Stimulated activated CD4-positive, alpha-beta T cell treated with anti-CD3 and anti-CD28 coated beads, TNF-alpha, amount 100 ng/mL, for 24 hours (primary cell): ENCODE data around the gene SERPINA1.

Experiments used
- DNase-seq, 3 experiments: peaks; one replicate each; pipeline ENCODE4 v3.0.0-alpha.2; 2020; ENCODE audit warnings: low read depth in 3 of 3

Gene SERPINA1

GRCh38 chr14:94383777-94384176 lies 4.6 kb downstream of the SERPINA1 start:
- no peak for DNase-seq

GRCh38 chr14:94382716-94383596 lies 5.4 kb downstream of the SERPINA1 start:
- no peak for DNase-seq

GRCh38 chr14:94382099-94382715 lies 6.2 kb downstream of the SERPINA1 start:
- DNase-seq: no peak

GRCh38 chr14:94381149-94382030 lies 7.0 kb downstream of the SERPINA1 start:
- DNase-seq: no peak

GRCh38 chr14:94380225-94381148 lies 7.9 kb downstream of the SERPINA1 start:
- DNase-seq: no peak

GRCh38 chr14:94379291-94380224 lies 8.8 kb downstream of the SERPINA1 start:
- DNase-seq: no peak

GRCh38 chr14:94378527-94379290 lies 9.7 kb downstream of the SERPINA1 start:
- DNase-seq: no peak

- DNase-seq: no peak
Observed at GRCh38 chr14:94377866-94378470, 10.4 kb downstream of the SERPINA1 start.

GRCh38 chr14:94376976-94377865 lies 11.2 kb downstream of the SERPINA1 start:
- no peak for DNase-seq

GRCh38 chr14:94376108-94376975 lies 12.1 kb downstream of the SERPINA1 start:
- DNase-seq: no peak

- no peak for DNase-seq
Observed at GRCh38 chr14:94375552-94376107, 12.8 kb downstream of the SERPINA1 start.

GRCh38 chr14:94374749-94375260 lies 13.6 kb downstream of the SERPINA1 start:
- no peak for DNase-seq

GRCh38 chr14:94374116-94374515 lies 14.3 kb downstream of the SERPINA1 start:
- DNase-seq: no peak

- DNase-seq: no peak
Observed at GRCh38 chr14:94373708-94374107, 14.7 kb downstream of the SERPINA1 start.

GRCh38 chr14:94372021-94372605 lies 16.3 kb downstream of the SERPINA1 start:
- DNase-seq: no peak

- DNase-seq: no peak
Observed at GRCh38 chr14:94370524-94370910, 17.9 kb downstream of the SERPINA1 start.
